CD4-positive, alpha-beta T cell (primary cell): Measurements from ENCODE around the gene TMCO5A. TPM values are rescaled to one million over a fixed set of nuclear protein-coding genes. Genes with fewer than 3 reads are reported as not detected.

Source experiments
- ATAC-seq: fragments of 200-7000 bp; cut with Tn5 transposase; one replicate; pipeline ENCODE4 v1.10.0; 2022; ENCODE audit warnings: mild to moderate bottlenecking; ENCODE audit not compliant: poor library complexity
- CTCF ChIA-PET: fragments of 350-600 bp; sonication (Branson Sonifier 250); formaldehyde crosslinking; loops from one replicate; lab custom pipeline; 2021; ENCODE audit warnings: antibody characterized with exemption, inconsistent platforms; lab: Charles Lee
- POLR2A ChIA-PET: fragments of 350-600 bp; sonication (Branson Sonifier 250); formaldehyde crosslinking; loops from one replicate; lab custom pipeline; 2021; ENCODE audit warnings: antibody characterized with exemption, inconsistent platforms; lab: Charles Lee
- DNase-seq, 14 experiments: peaks; one replicate each; pipeline ENCODE4 v3.0.0-alpha.2; 2013 to 2020; ENCODE audit warnings: mixed read lengths in 2 of 14
- H3K27ac ChIP-seq, 2 donors: one replicate each; pipeline versions ENCODE4 v1.5.1 to v1.7.0; 2013; ENCODE audit warnings: low read length in 2 of 2, low read depth in 1 of 2, mild to moderate bottlenecking in 1 of 2
- H3K27me3 ChIP-seq, 2 experiments: 1 replicate in 1 of 2; 2 replicates in 1 of 2; pipeline versions ENCODE4 v1.6.1 to v1.7.0; 2013; ENCODE audit warnings: low read length in 2 of 2, control low read depth in 1 of 2, mild to moderate bottlenecking in 1 of 2, moderate library complexity in 1 of 2; ENCODE audit not compliant: insufficient read depth in 2 of 2, control insufficient read depth in 1 of 2
- H3K36me3 ChIP-seq: one replicate; pipeline ENCODE4 v1.6.1; 2013; ENCODE audit warnings: low read length, control low read depth; ENCODE audit not compliant: insufficient read depth
- H3K4me1 ChIP-seq: one replicate; pipeline ENCODE4 v1.6.1; 2013; ENCODE audit warnings: low read length, control low read depth; ENCODE audit not compliant: insufficient read depth
- H3K4me3 ChIP-seq: one replicate; pipeline ENCODE4 v1.5.1; 2013; ENCODE audit warnings: mild to moderate bottlenecking, low read length, moderate library complexity
- H3K9me3 ChIP-seq, 2 experiments: 1 replicate in 1 of 2; 2 replicates in 1 of 2; pipeline versions ENCODE4 v1.6.1 to v1.7.0; 2013; ENCODE audit warnings: low read length in 2 of 2, mild to moderate bottlenecking in 2 of 2, control low read depth in 1 of 2, moderate library complexity in 1 of 2; ENCODE audit not compliant: control insufficient read depth in 1 of 2, insufficient read depth in 1 of 2
- H3K27ac Mint-ChIP-seq: one replicate; pipeline ENCODE4 v1.8.0; 2020; ENCODE audit warnings: mixed read lengths
- H3K27me3 Mint-ChIP-seq: one replicate; pipeline ENCODE4 v1.8.0; 2021; ENCODE audit warnings: mixed read lengths
- H3K36me3 Mint-ChIP-seq: one replicate; pipeline ENCODE4 v1.8.0; 2021; ENCODE audit warnings: low read depth, mixed read lengths
- H3K4me1 Mint-ChIP-seq: one replicate; pipeline ENCODE4 v1.8.0; 2021; ENCODE audit warnings: low read depth, mixed read lengths
- H3K4me3 Mint-ChIP-seq: one replicate; pipeline ENCODE4 v1.8.0; 2020; ENCODE audit warnings: mild to moderate bottlenecking, mixed read lengths
- H3K9me3 Mint-ChIP-seq: one replicate; pipeline ENCODE4 v1.8.0; 2020; ENCODE audit warnings: mixed read lengths
- CTCF ChIP-seq: fragments of 200-600 bp; IDR thresholded peaks from one replicate; pipeline ENCODE4 v1.8.0; 2022; ENCODE audit warnings: antibody characterized with exemption, mild to moderate bottlenecking
- intact Hi-C, 2 experiments: fragments of 100-400 bp; cut with DNase I in 1 of 2; cut with micrococcal nuclease in 1 of 2; formaldehyde crosslinking; loops; one replicate each; pipeline versions ENCODE4 v1.15.1 to v1.9.0; 2023 to 2025; cut with DNase I, micrococcal nuclease
- total RNA-seq, 174 experiments: library from RNA in 2 of 174; stranded (reverse) in 2 of 174; gene quantifications; one replicate each; pipeline ENCODE4 v1.2.3 and lab custom pipeline; 2021 to 2026

The TMCO5A gene
- total RNA-seq, 2 experiments from 2014 or later: not detected

- Histone ChIP-seq H3K9me3 (no peaks in the 10 kb centered on the region), H3K4me3 (no peak overlapping the region), H3K27ac (no peak overlapping the region), H3K36me3 (no peaks in the 10 kb centered on the region), H3K27me3 (no peaks in the 10 kb centered on the region), H3K4me1 (no peaks in the 10 kb centered on the region)
- DNase-seq (no peak), ATAC-seq (no peak)
- no peak for TF ChIP-seq CTCF
- POLR2A ChIA-PET: no interaction called here
- no peak overlapping the region for H3K27ac Mint-ChIP-seq
- CTCF ChIA-PET: no interaction called here
- intact Hi-C loops: no loop called here
- no peak overlapping the region for H3K4me3 Mint-ChIP-seq
- peaks cover 9% of the 10 kb centered on the region for H3K27me3 Mint-ChIP-seq
- no peaks in the 10 kb centered on the region for H3K4me1 Mint-ChIP-seq
- H3K9me3 Mint-ChIP-seq: no peaks in the 10 kb centered on the region
- H3K36me3 Mint-ChIP-seq: no peaks in the 10 kb centered on the region
Observed at GRCh38 chr15:37932549-37932948, 1.9 kb upstream of the TMCO5A start.

- intact Hi-C loops: no loop called here
- ChIA-PET POLR2A (no interaction called here), CTCF (no interaction called here)
- no peak for ATAC-seq
- Histone ChIP-seq H3K9me3 (no peaks in the 10 kb centered on the region), H3K36me3 (no peaks in the 10 kb centered on the region), H3K4me1 (no peaks in the 10 kb centered on the region), H3K4me3 (no peak overlapping the region), H3K27me3 (no peaks in the 10 kb centered on the region), H3K27ac (no peak overlapping the region)
- H3K4me3 Mint-ChIP-seq: no peak overlapping the region
- peaks cover 9% of the 10 kb centered on the region for H3K27me3 Mint-ChIP-seq
- no peaks in the 10 kb centered on the region for H3K36me3 Mint-ChIP-seq
- DNase-seq: no peak
- no peak for TF ChIP-seq CTCF
- H3K27ac Mint-ChIP-seq: no peak overlapping the region
- no peaks in the 10 kb centered on the region for H3K9me3 Mint-ChIP-seq
- H3K4me1 Mint-ChIP-seq: no peaks in the 10 kb centered on the region
Observed at GRCh38 chr15:37933666-37934065, 774 bp upstream of the TMCO5A start.

GRCh38 chr15:37940876-37941275 lies 6.4 kb downstream of the TMCO5A start:
- no peaks in the 10 kb centered on the region for H3K36me3 ChIP-seq
- H3K4me1 ChIP-seq: no peaks in the 10 kb centered on the region
- H3K27me3 ChIP-seq: no peaks in the 10 kb centered on the region
- DNase-seq (no peak), ATAC-seq (no peak)
- H3K27me3 Mint-ChIP-seq: peaks cover 19% of the 10 kb centered on the region
- H3K4me3 ChIP-seq: no peak overlapping the region
- no peaks in the 10 kb centered on the region for H3K9me3 ChIP-seq
- no peak overlapping the region for H3K4me3 Mint-ChIP-seq
- intact Hi-C loops: no loop called here
- no peaks in the 10 kb centered on the region for H3K4me1 Mint-ChIP-seq
- no peaks in the 10 kb centered on the region for H3K36me3 Mint-ChIP-seq
- no peak overlapping the region for H3K27ac Mint-ChIP-seq
- ChIA-PET CTCF (no interaction called here), POLR2A (no interaction called here)
- H3K9me3 Mint-ChIP-seq: peaks cover 5% of the 10 kb centered on the region
- TF ChIP-seq CTCF: no peak
- no peak overlapping the region for H3K27ac ChIP-seq
